Measurements from ENCODE around the gene FLT4.

Gene FLT4

DNA sequence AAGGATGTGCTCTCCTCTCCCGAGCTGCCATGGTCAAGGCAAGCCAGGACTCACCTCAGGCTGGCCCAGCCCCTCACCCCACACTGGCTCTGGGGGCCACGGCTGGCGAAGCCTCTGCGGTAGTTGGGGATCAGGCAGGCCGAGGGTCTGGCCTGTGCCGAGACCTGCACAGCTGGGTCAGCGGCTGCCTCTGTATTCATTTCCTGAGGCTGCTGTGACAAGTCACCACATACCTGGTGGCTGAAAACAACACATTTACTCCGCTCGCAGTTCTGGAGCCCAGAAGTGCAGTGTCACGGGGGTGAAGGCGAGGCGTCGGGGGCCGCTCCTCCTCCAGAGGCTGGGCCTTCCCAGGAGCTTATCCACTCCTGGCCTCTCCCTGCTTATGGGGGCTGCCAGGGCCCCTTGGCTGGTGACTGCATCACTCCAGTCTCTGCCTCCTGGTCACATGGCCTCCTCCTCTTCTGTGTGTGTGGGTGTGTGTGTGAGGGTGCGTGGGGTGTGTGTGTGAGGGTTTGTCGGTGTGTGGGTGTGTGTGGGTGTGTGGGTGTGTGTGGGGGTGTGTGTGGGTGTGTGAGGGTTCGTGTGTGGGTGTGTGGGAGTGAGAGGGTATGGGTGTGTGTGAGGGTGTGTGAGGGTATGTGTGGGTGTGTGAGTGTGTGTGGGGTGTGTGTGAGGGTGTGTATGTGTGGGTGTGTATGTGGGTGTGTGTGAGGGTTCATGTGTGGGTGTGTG, 54.9 kb downstream of the FLT4 start:
- TF ChIP-seq, protein P1, sequence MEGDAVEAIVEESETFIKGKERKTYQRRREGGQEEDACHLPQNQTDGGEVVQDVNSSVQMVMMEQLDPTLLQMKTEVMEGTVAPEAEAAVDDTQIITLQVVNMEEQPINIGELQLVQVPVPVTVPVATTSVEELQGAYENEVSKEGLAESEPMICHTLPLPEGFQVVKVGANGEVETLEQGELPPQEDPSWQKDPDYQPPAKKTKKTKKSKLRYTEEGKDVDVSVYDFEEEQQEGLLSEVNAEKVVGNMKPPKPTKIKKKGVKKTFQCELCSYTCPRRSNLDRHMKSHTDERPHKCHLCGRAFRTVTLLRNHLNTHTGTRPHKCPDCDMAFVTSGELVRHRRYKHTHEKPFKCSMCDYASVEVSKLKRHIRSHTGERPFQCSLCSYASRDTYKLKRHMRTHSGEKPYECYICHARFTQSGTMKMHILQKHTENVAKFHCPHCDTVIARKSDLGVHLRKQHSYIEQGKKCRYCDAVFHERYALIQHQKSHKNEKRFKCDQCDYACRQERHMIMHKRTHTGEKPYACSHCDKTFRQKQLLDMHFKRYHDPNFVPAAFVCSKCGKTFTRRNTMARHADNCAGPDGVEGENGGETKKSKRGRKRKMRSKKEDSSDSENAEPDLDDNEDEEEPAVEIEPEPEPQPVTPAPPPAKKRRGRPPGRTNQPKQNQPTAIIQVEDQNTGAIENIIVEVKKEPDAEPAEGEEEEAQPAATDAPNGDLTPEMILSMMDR (IDR thresholded peaks at IDR 0.05; ENCODE audit: low read depth, low read length, missing control alignments), result no peak
- no peak overlapping the region for H3K27ac ChIP-seq
- H3K27me3 ChIP-seq (replicated peaks), result peaks cover 31% of the 10 kb centered on the region
- in situ Hi-C loops (cut with HindIII; ENCODE audit: low pct_ligation_motif_present, low sequenced_read_pairs), result no loop called here
- no peaks in the 10 kb centered on the region for H3K36me3 ChIP-seq (replicated peaks)
- no peak overlapping the region for H3K4me3 ChIP-seq (ENCODE audit: low read depth, low read length)
- no peak for DNase-seq

DNA sequence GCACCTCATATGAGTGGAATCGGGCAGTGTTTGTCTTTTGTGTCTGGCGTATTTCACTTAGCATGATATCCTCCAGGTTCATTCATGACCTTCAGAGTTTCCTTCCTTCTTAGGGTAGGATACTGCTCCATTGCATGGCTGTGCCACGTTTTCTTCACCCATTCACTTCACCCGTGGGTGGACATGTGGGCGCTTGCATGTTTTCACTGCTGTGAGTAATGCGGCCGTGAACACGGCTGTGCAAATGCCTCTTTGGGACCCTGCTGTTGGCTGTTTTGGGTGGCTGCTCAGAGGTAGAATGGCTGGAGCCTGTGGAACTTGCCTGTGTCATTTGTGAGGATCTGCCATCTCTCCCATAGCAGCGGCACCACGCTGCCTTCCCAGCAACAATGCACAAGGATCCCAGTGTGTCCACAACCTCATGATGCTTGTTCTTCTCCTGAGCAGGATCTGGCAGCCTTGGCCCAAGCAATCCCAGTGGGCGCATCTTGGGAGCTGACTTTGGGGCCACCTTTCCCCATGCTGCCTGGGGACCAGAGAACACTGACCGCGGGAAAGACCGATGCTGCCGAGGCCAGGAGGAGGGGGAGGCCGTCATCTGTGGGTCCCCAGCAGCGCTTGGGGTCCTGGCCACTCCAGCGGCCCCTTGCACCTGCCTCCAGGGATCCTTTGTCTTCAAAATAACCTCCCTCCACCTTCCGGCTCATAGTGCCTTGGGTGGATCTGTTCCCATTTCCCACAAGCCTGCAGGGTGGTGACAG, 55.8 kb downstream of the FLT4 start:
- TF ChIP-seq, protein P1 (IDR thresholded peaks at IDR 0.05; ENCODE audit: low read depth, low read length, missing control alignments), result no peak
- H3K27ac ChIP-seq, result no peak overlapping the region
- in situ Hi-C loops (cut with HindIII; ENCODE audit: low pct_ligation_motif_present, low sequenced_read_pairs), result no loop called here
- H3K27me3 ChIP-seq (replicated peaks), result peaks cover 37% of the 10 kb centered on the region
- no peak overlapping the region for H3K4me3 ChIP-seq (ENCODE audit: low read depth, low read length)
- H3K36me3 ChIP-seq (replicated peaks), result no peaks in the 10 kb centered on the region
- no peak for DNase-seq

DNA sequence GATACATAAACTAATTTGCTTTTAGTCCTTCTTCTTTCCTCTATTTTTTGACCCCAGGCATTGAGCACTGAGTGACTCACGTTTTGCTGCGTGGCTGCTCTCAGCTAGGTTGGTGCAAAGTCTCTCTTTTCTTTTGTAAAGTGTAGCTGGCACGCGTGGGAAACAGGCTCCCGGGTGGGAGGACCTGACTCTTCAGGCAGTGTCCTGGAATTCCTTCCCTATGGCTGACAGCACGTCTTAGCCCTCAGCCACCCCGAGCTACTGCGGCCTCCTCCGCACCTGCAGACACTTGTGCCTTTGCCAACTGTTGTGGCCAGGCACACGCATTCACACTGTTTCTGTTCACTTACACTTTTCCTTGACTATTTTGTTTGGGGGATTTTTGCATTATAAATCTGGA, 57.2 kb downstream of the FLT4 start:
- no peak overlapping the region for H3K27ac ChIP-seq
- H3K4me3 ChIP-seq (ENCODE audit: low read depth, low read length), result no peak overlapping the region
- no peak for DNase-seq
- TF ChIP-seq, protein P1 (IDR thresholded peaks at IDR 0.05; ENCODE audit: low read depth, low read length, missing control alignments), result no peak
- no peaks in the 10 kb centered on the region for H3K36me3 ChIP-seq (replicated peaks)
- in situ Hi-C loops (cut with HindIII; ENCODE audit: low pct_ligation_motif_present, low sequenced_read_pairs), result no loop called here
- H3K27me3 ChIP-seq (replicated peaks), result peaks cover 37% of the 10 kb centered on the region

DNA sequence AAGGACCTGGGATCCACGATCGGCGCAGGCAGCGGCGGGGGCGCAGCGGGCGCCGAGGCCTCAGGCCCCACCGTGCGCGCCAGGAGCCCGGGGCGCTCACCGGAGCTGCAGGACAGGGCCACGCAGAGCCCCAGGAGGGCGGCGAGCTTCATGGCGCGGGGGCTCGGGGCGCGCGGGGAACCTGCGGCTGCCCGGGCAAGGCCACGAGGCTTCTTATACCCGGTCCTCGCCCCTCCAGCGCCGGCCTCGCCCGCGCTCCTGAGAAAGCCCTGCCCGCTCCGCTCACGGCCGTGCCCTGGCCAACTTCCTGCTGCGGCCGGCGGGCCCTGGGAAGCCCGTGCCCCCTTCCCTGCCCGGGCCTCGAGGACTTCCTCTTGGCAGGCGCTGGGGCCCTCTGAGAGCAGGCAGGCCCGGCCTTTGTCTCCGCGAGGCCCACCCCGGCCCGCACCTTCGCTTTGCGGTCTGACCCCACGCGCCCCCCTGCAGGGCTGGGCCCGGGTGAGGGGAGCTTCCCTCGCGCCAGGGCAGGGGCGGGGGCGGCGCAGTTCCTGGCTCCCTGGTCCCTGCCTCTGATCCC, 58.0 kb downstream of the FLT4 start, which contains the start of gene SCGB3A1:
SCGB3A1 (minus strand) TSS at position 189 of the 577 bp plus-strand sequence; CDS start at position 152, 37 bp downstream.
- TF ChIP-seq, protein P1 (IDR thresholded peaks at IDR 0.05; ENCODE audit: low read depth, low read length, missing control alignments), result no peak
- no peak for DNase-seq
- peaks cover 37% of the 10 kb centered on the region for H3K27me3 ChIP-seq (replicated peaks)
- peak within 1 kb of the TSS; percentile 5 for H3K4me3 ChIP-seq (ENCODE audit: low read depth, low read length)
- H3K36me3 ChIP-seq (replicated peaks), result no peaks in the 10 kb centered on the region
- in situ Hi-C loops (cut with HindIII; ENCODE audit: low pct_ligation_motif_present, low sequenced_read_pairs), result no loop called here
- no peak within 1 kb of the TSS for H3K27ac ChIP-seq

DNA sequence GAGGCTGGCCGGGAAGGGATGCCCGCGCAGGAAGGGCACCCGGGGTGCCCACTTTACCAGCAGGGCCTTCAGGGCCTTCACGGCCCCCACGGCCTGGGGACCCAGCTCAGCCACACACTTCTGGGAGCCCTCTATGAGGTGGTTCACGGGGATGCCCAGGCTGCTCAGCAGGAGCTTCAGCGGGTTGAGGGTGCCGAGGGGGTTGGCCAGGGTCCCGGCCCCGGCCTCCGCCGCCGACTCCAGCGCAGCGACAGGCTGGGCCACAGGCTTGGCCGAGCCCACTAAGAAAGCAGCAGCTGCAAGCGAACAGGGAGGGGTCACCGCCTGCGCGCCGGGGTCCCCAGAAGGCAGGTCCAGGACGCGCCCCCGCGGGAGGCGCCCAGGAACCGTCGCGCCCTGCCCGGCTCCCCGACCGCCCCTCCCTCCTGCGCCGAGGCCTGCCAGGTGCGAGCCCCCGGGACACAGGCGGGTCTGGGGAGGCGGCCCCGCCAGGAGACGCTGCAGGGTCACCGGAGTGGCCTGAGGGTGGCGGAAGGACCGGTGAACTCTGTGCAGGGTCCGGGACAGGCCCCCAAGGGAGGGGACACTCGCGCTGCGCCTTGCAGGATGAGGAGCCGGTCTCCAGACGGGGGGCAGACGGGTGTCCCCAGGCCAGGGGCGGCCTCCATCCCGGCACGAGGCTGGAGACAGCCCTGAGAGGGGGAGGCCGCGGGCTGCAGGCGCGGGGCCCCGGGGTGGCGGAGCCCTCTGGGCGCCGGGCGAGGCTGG, 58.7 kb downstream of the FLT4 start:
- H3K4me3 ChIP-seq (ENCODE audit: low read depth, low read length), result peak overlapping the region; percentile 5
- in situ Hi-C loops (cut with HindIII; ENCODE audit: low pct_ligation_motif_present, low sequenced_read_pairs), result no loop called here
- H3K27ac ChIP-seq, result no peak overlapping the region
- DNase-seq, result no peak
- H3K36me3 ChIP-seq (replicated peaks), result no peaks in the 10 kb centered on the region
- TF ChIP-seq, protein P1 (IDR thresholded peaks at IDR 0.05; ENCODE audit: low read depth, low read length, missing control alignments), result no peak
- peaks cover 37% of the 10 kb centered on the region for H3K27me3 ChIP-seq (replicated peaks)
